Omental fat pad (tissue), 4 donors: ENCODE measurements around the gene TRIM16. TPM values are rescaled to one million over a fixed set of nuclear protein-coding genes. Genes with fewer than 3 reads are reported as not detected.
"Not testable (repeated sequence)": the region's sequence is repeated elsewhere in the genome, so short reads cannot be mapped to it uniquely, and the experiment has no call there.

Experiments used
- ATAC-seq: fragments of 150-250 bp; one replicate; pipeline ENCODE4 v1.9.1; 2016; ENCODE audit warnings: mild to moderate bottlenecking, moderate library complexity; ENCODE audit not compliant: low FRiP score
- DNase-seq: peaks from one replicate; pipeline ENCODE4 v3.0.0-alpha.2; 2019; ENCODE audit warnings: low spot score
- CTCF ChIP-seq, 3 donors: fragments of 450-650 bp; IDR thresholded peaks; one replicate each; pipeline ENCODE4 v1.5.1; 2016 to 2017; ENCODE audit warnings: antibody characterized with exemption in 3 of 3, mild to moderate bottlenecking in 3 of 3, moderate library complexity in 2 of 3
- total RNA-seq, 4 donors: library from RNA; depleted of rRNA; stranded (reverse); fragments of >200 nt; gene quantifications; one replicate each; pipeline ENCODE4 v1.1.0, GENCODE V29; 2016

TRIM16 gene
- total RNA-seq, 4 donors from 2014 or later = 20.2 to 36.7 (median 25.5) TPM

- ATAC-seq = no peak
- no peak for TF ChIP-seq CTCF (IDR thresholded peaks at IDR 0.05)
Observed at GRCh38 chr17:15648386-15648785, 35.7 kb downstream of the TRIM16 start.

GRCh38 chr17:15645942-15646312 lies 38.2 kb downstream of the TRIM16 start:
- DNase-seq = not testable (repeated sequence)
- ATAC-seq = peak; percentile 2

More at GRCh38 chr17:15648386-15648785, 35.7 kb downstream of the TRIM16 start:
- no peak for DNase-seq

- not testable (repeated sequence) for DNase-seq, ATAC-seq
Observed at GRCh38 chr17:15645099-15645941, 38.8 kb downstream of the TRIM16 start.

GRCh38 chr17:15642505-15643251 lies 41.4 kb downstream of the TRIM16 start:
- peak; percentile 90 for ATAC-seq
- DNase-seq = not testable (repeated sequence)

GRCh38 chr17:15642014-15642413 lies 42.1 kb downstream of the TRIM16 start:
- not testable (repeated sequence) for DNase-seq, ATAC-seq

GRCh38 chr17:15630930-15631453 lies 53.1 kb downstream of the TRIM16 start:
- not testable (repeated sequence) for DNase-seq

GRCh38 chr17:15629991-15630390 lies 54.1 kb downstream of the TRIM16 start:
- ATAC-seq = peak; percentile 57

More at GRCh38 chr17:15630930-15631453, 53.1 kb downstream of the TRIM16 start:
- ATAC-seq = not testable (repeated sequence)

GRCh38 chr17:15623661-15624209 lies 60.4 kb downstream of the TRIM16 start:
- not testable (repeated sequence) for ATAC-seq, DNase-seq

More at GRCh38 chr17:15629991-15630390, 54.1 kb downstream of the TRIM16 start:
- DNase-seq = not testable (repeated sequence)

- not testable (repeated sequence) for ATAC-seq, DNase-seq
Observed at GRCh38 chr17:15623255-15623654, 60.9 kb downstream of the TRIM16 start.

- ATAC-seq, DNase-seq: not testable (repeated sequence)
Observed at GRCh38 chr17:15622124-15622523, 62.0 kb downstream of the TRIM16 start.

GRCh38 chr17:15619331-15620058 lies 64.6 kb downstream of the TRIM16 start, which contains the start of gene FBXW10B:
FBXW10B (minus strand) TSS chr17:15619704; CDS start chr17:15619512, 192 bp downstream.
- peak; percentile 79 for ATAC-seq
- not testable (repeated sequence) for DNase-seq

- ATAC-seq, DNase-seq: not testable (repeated sequence)
Observed at GRCh38 chr17:15616828-15617227, 67.3 kb downstream of the TRIM16 start.

- ATAC-seq, DNase-seq: not testable (repeated sequence)
Observed at GRCh38 chr17:15615850-15616249, 68.3 kb downstream of the TRIM16 start.

GRCh38 chr17:15613111-15613510 lies 71.0 kb downstream of the TRIM16 start:
- not testable (repeated sequence) for ATAC-seq, DNase-seq

- not testable (repeated sequence) for DNase-seq, ATAC-seq
Observed at GRCh38 chr17:15592960-15593359, 91.2 kb downstream of the TRIM16 start.

GRCh38 chr17:15591986-15592385 lies 92.1 kb downstream of the TRIM16 start:
- not testable (repeated sequence) for ATAC-seq, DNase-seq

- not testable (repeated sequence) for ATAC-seq, DNase-seq
Observed at GRCh38 chr17:15590844-15591243, 93.3 kb downstream of the TRIM16 start.
